Mucosa of rectum (tissue), 2 donors: ENCODE data around the gene ADGRB3.
"Not testable (repeated sequence)": the region's sequence is repeated elsewhere in the genome, so short reads cannot be mapped to it uniquely, and the experiment has no call there.

Source experiments
- H3K27ac ChIP-seq, 2 donors: one replicate each; pipeline ENCODE4 v1.7.0; 2013; ENCODE audit warnings: inconsistent platforms in 2 of 2, low read depth in 2 of 2, low read length in 2 of 2
- H3K27me3 ChIP-seq, 2 donors: one replicate each; pipeline ENCODE4 v1.7.0; 2013; ENCODE audit warnings: low read length in 2 of 2; ENCODE audit not compliant: control insufficient read depth in 2 of 2, insufficient read depth in 2 of 2
- H3K36me3 ChIP-seq, 2 donors: one replicate each; pipeline ENCODE4 v1.7.0; 2013; ENCODE audit warnings: low read length in 2 of 2; ENCODE audit not compliant: control insufficient read depth in 2 of 2, insufficient read depth in 2 of 2
- H3K4me1 ChIP-seq, 2 donors: one replicate each; pipeline ENCODE4 v1.7.0; 2013; ENCODE audit warnings: low read length in 2 of 2, mild to moderate bottlenecking in 1 of 2; ENCODE audit not compliant: control insufficient read depth in 2 of 2, insufficient read depth in 2 of 2
- H3K4me3 ChIP-seq, 2 donors: one replicate each; pipeline ENCODE4 v1.7.0; 2013; ENCODE audit warnings: low read length in 2 of 2
- H3K9ac ChIP-seq, 2 donors: one replicate each; pipeline ENCODE4 v1.7.0; 2013; ENCODE audit warnings: low read length in 2 of 2, low read depth in 1 of 2, mild to moderate bottlenecking in 1 of 2
- H3K9me3 ChIP-seq, 2 donors: one replicate each; pipeline ENCODE4 v1.7.0; 2013; ENCODE audit warnings: low read length in 2 of 2; ENCODE audit not compliant: control insufficient read depth in 2 of 2
- donor health status: healthy.
- donor health status: Normal muscosa, but diverticular disease.

ADGRB3 gene

DNA sequence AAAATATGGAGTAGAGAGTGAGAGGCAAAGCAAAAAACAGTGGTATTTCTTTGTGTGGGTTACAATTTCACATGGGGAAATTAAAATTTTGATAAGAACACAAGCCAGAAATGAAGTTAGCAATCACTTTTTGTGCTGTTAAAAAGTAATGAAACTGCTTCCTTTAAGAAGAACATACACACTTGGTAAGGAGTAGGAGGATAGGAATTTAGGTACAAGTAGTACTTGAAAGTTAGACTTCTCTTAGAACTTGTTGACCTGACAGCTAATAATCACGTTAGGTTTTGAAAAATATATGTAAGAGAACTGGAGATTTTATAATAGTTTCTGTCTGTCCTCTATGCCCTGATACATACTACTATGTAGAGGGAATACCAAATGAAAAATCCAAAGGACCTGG, 260.8 kb downstream of the ADGRB3 start:
- Histone ChIP-seq H3K4me1 (no peaks in the 10 kb centered on the region), H3K9me3 (no peaks in the 10 kb centered on the region), H3K9ac (no peak overlapping the region), H3K36me3 (no peaks in the 10 kb centered on the region), H3K27ac (no peak overlapping the region), H3K27me3 (no peaks in the 10 kb centered on the region), H3K4me3 (no peak overlapping the region)

GRCh38 chr6:68901044-68901443, 266.0 kb downstream of the ADGRB3 start:
- Histone ChIP-seq H3K36me3 (no peaks in the 10 kb centered on the region), H3K27ac (no peak overlapping the region), H3K27me3 (no peaks in the 10 kb centered on the region), H3K4me1 (no peaks in the 10 kb centered on the region), H3K4me3 (no peak overlapping the region), H3K9ac (no peak overlapping the region), H3K9me3 (no peaks in the 10 kb centered on the region)

DNA sequence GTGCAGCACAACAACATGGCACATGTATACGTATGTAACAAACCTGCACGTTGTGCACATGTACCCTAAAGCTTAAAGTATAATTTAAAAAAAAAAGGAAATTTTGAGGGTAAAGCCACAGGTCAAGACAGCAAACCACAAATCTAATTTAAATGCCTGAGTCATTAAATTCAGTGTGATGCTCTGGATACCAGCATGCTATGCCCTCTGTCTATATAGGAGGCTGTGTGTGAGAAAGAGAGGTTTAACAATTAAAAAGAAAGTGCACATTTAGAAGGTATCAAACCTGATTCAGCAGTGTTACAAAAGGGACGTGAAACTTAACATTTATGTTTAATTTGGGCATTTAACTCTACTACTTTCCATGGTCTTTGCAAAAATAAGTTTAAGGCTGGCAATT, 276.3 kb downstream of the ADGRB3 start:
- no peaks in the 10 kb centered on the region for H3K36me3 ChIP-seq
- H3K9ac ChIP-seq: no peak overlapping the region
- no peaks in the 10 kb centered on the region for H3K9me3 ChIP-seq
- H3K27me3 ChIP-seq: no peaks in the 10 kb centered on the region
- no peak overlapping the region for H3K4me3 ChIP-seq
- H3K27ac ChIP-seq: no peak overlapping the region
- H3K4me1 ChIP-seq: no peaks in the 10 kb centered on the region

DNA sequence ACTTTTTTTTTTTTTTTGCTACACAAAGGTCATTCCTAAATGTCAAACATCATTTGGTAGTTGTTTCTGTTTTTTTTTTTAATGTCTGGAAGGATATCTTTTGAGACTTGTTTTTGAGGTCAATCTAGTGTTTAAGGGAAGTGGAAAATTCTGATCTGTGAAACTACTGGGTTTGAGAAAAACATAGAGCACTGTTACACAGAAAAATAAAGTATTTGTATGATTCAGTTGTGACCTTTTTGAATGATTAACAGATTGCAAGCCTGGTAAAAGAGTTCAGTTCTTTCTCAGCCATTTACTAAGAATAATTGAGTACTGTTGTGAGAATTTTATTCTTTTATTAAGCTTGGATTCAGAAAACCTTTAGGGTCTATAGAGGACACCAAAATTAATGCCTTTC, 276.7 kb downstream of the ADGRB3 start:
- no peaks in the 10 kb centered on the region for H3K4me1 ChIP-seq

GRCh38 chr6:68912805-68913204, 277.7 kb downstream of the ADGRB3 start:
- H3K9ac ChIP-seq, H3K27ac ChIP-seq, H3K9me3 ChIP-seq, H3K36me3 ChIP-seq, H3K27me3 ChIP-seq, H3K4me3 ChIP-seq, H3K4me1 ChIP-seq: not testable (repeated sequence)

More for the DNA sequence above, 276.7 kb downstream of the ADGRB3 start:
- Histone ChIP-seq H3K9ac (no peak overlapping the region), H3K36me3 (no peaks in the 10 kb centered on the region), H3K27ac (no peak overlapping the region), H3K9me3 (no peaks in the 10 kb centered on the region), H3K27me3 (no peaks in the 10 kb centered on the region), H3K4me3 (no peak overlapping the region)

- H3K27ac ChIP-seq: no peak overlapping the region
- H3K4me3 ChIP-seq: no peak overlapping the region
- H3K27me3 ChIP-seq: no peaks in the 10 kb centered on the region
- no peaks in the 10 kb centered on the region for H3K36me3 ChIP-seq
- no peak overlapping the region for H3K9ac ChIP-seq
- no peaks in the 10 kb centered on the region for H3K4me1 ChIP-seq
- H3K9me3 ChIP-seq: no peaks in the 10 kb centered on the region
These were observed 280.5 kb downstream of the ADGRB3 start for GRCh38 chr6:68915586-68915985.

DNA sequence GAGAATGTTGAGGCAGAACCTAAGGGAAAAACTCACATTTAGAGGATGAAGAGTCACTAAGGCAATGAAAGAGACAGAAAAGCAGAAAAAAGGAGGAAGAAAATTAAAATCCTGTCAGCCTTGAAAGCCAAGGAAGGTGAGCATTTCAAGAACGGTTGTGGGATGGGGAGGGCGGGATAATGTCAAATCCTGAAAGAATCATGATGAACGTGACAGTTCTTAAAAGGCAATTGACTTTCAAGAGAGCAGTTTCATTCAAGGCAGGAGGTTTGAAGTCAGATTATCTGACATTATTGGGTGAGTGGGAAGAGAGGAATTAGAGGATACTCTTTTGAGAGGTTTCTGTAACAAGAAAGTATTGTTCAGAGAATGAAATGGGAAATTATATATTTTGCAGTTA, 284.5 kb downstream of the ADGRB3 start:
- Histone ChIP-seq H3K27me3 (no peaks in the 10 kb centered on the region), H3K9ac (no peak overlapping the region), H3K4me1 (no peaks in the 10 kb centered on the region), H3K27ac (no peak overlapping the region), H3K36me3 (no peaks in the 10 kb centered on the region), H3K9me3 (no peaks in the 10 kb centered on the region), H3K4me3 (no peak overlapping the region)

DNA sequence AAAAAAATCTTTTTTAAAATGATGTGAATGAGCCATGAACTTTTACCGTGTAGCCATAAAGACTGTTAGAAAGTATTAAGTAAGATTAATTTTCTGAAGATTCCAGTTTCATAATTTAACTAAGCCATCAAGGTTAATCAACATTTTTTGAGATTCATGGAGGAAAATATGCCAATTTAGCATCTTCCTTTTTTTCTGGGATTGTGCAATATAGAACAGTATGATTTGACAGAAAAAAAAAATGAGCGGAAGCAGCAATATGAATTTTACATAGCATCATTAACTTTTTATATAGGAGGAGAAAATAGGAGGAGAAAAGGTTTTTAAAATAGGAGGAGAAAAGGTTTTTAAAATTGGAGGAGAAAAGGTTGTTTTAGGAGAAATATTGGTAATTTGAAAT, 306.3 kb downstream of the ADGRB3 start:
- no peaks in the 10 kb centered on the region for H3K36me3 ChIP-seq

GRCh38 chr6:68947721-68948120, 312.6 kb downstream of the ADGRB3 start:
- H3K9me3 ChIP-seq: no peaks in the 10 kb centered on the region
- no peaks in the 10 kb centered on the region for H3K36me3 ChIP-seq
- no peaks in the 10 kb centered on the region for H3K27me3 ChIP-seq
- H3K4me3 ChIP-seq: no peak overlapping the region
- no peak overlapping the region for H3K9ac ChIP-seq
- no peaks in the 10 kb centered on the region for H3K4me1 ChIP-seq
- no peak overlapping the region for H3K27ac ChIP-seq

More for the DNA sequence above, 306.3 kb downstream of the ADGRB3 start:
- no peaks in the 10 kb centered on the region for H3K27me3 ChIP-seq
- no peak overlapping the region for H3K27ac ChIP-seq
- H3K9me3 ChIP-seq: no peaks in the 10 kb centered on the region
- H3K4me3 ChIP-seq: no peak overlapping the region
- H3K4me1 ChIP-seq: no peaks in the 10 kb centered on the region
- H3K9ac ChIP-seq: no peak overlapping the region

DNA sequence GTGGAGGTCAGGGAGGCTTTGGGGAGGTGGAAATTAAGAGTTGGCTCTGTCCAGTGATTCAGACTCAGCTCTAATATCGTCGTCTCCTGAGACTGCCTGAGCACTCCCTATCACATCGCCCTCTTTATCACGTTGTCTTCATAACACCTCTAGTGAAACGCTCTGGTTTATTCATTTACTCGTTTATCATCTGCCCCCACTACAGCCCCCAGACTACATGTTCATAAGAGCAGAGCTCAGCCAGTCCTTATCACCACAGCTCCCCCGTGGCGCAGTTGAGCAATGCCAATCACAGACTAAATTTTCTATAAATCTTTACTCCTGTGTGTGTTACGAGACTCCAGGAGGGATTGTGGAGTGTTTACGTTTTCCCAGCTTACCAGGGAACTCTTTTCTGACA, 316.2 kb downstream of the ADGRB3 start:
- no peak overlapping the region for H3K4me3 ChIP-seq
- no peaks in the 10 kb centered on the region for H3K36me3 ChIP-seq

DNA sequence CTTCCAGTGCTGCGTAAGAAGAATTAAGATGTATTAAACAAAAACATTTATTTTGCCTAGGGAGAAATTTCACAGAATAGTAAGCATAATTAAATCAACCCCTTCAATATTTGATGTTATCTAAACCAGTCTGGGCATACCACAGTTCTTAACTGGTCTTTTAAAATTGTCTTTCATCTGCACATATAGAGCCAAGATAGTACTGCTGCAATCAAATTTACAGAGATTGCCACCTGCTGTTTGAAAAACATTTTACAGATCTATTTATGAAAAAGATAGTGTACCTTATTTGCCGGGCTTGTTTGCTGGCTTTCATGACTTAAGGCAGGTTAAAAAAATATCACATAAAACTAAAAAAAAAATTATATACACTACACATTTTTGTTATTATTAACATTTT, 323.2 kb downstream of the ADGRB3 start:
- H3K27ac ChIP-seq: no peak overlapping the region
- H3K9ac ChIP-seq: no peak overlapping the region
- H3K36me3 ChIP-seq: no peaks in the 10 kb centered on the region
- H3K9me3 ChIP-seq: no peaks in the 10 kb centered on the region
- no peaks in the 10 kb centered on the region for H3K27me3 ChIP-seq
- H3K4me1 ChIP-seq: no peaks in the 10 kb centered on the region
- no peak overlapping the region for H3K4me3 ChIP-seq

More for the DNA sequence above, 316.2 kb downstream of the ADGRB3 start:
- H3K4me1 ChIP-seq: no peaks in the 10 kb centered on the region
- H3K27me3 ChIP-seq: no peaks in the 10 kb centered on the region
- no peak overlapping the region for H3K9ac ChIP-seq
- no peaks in the 10 kb centered on the region for H3K9me3 ChIP-seq
- H3K27ac ChIP-seq: no peak overlapping the region
